RPMI7951 (cell line): ENCODE measurements around the gene ZNF738. TPM values are rescaled to one million over a fixed set of nuclear protein-coding genes. Genes with fewer than 3 reads are reported as not detected.

Source experiments
- DNase-seq: peaks from one replicate; pipeline ENCODE4 v3.0.0-alpha.2; 2012; ENCODE audit warnings: low read depth
- total RNA-seq: library from RNA; depleted of rRNA; stranded (reverse); fragments of >200 nt; shearing (Covaris generic); gene quantifications from 2 replicates; pipeline ENCODE4 v1.2.3, GENCODE V29; 2014; rRNA removed

The ZNF738 gene
- total RNA-seq, 1 experiment from 2014 or later, result 11.9 TPM

DNA sequence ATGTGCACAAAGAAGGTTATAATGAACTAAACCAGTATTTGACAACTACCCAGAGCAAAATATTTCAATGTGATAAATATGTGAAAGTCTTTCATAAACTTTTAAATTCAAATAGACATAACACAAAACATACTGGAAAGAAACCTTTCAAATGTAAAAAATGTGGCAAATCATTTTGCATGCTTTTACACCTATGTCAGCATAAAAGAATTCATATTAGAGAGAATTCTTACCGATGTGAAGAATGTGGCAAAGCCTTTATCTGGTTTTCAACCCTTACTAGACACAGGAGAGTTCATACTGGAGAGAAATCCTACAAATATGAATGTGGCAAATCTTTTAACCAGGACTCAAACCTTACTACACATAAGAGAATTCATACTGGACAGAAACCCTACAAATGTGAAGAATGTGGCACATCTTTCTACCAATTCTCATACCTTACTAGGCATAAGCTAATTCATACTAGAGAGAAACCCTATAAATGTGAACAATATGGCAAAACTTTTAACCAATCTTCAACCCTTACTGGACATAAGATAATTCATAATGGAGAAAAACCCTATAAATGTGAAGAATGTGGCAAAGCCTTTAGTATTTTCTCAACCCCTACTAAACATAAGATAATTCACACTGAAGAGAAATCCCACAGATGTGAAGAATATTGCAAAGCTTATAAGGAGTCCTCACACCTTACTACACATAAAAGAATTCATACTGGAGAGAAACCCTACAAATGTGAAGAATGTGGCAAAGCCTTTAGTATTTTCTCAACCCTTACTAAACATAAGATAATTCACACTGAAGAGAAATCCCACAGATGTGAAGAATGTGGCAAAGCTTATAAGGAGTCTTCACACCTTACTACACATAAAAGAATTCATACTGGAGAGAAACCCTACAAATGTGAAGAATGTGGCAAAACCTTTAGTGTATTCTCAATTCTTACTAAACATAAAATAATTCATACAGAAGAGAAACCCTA is 64.5 kb downstream of the ZNF738 start:
- DNase-seq, result no peak

Other genes with a start within 250 kb of the ZNF738 start
- gene ZNF431, start 217.0 kb upstream of the ZNF738 start, total RNA-seq, result 3.8 and 4.0 TPM in 2 replicates
- gene ZNF708, start 29.6 kb upstream of the ZNF738 start, total RNA-seq, result 4.7 and 4.8 TPM in 2 replicates
- 5.1 and 6.6 TPM in 2 replicates for gene ZNF493, start 38.1 kb downstream of the ZNF738 start, total RNA-seq
- gene ZNF429, start 146.6 kb downstream of the ZNF738 start, total RNA-seq, result 8.1 and 9.6 TPM in 2 replicates